Measurements from ENCODE around the gene PPCDC. TPM values are rescaled to one million over a fixed set of nuclear protein-coding genes. Genes with fewer than 3 reads are reported as not detected.

The PPCDC gene
- total and polyA plus RNA-seq, 2 of the 4 experiments (the other 2 are of a cell fraction) = 13.3 to 16.3 TPM

- Histone ChIP-seq H2AK5ac (ENCODE audit: low read depth, low read length) (no peak overlapping the region), H3K56ac (ENCODE audit: extremely low read depth, insufficient read depth, low read length) (no peak overlapping the region), H2BK120ac (ENCODE audit: low read depth, low read length) (no peak overlapping the region), H3K36me3 (ENCODE audit: control insufficient read depth, insufficient read depth, low read length) (no peaks in the 10 kb centered on the region), H3K4me2 (ENCODE audit: low read depth, low read length) (no peak overlapping the region), H3K18ac (ENCODE audit: low read depth, low read length) (no peak overlapping the region), H4K8ac (ENCODE audit: low read depth in 2 of 2, low read length in 2 of 2) (no peak overlapping the region), H3K27ac (ENCODE audit: insufficient read depth, low read length) (no peak overlapping the region), H2BK5ac (ENCODE audit: low read depth, low read length, poor library complexity, severe bottlenecking) (no peak overlapping the region), H3K9me3 (ENCODE audit: control insufficient read depth, insufficient read depth, low read length) (no peaks in the 10 kb centered on the region), H3K23ac (ENCODE audit: low read depth, low read length) (no peak overlapping the region), H3K14ac (replicated peaks; ENCODE audit: low read depth, low read length) (no peak overlapping the region), H3K9me1 (ENCODE audit: insufficient read depth, low read length) (no peaks in the 10 kb centered on the region), H3K4ac (ENCODE audit: low read depth, low read length) (no peak overlapping the region), H3K9ac (ENCODE audit: low read depth, low read length) (no peak overlapping the region), H3K27me3 (ENCODE audit: control insufficient read depth, insufficient read depth, low read length) (peaks cover 20% of the 10 kb centered on the region), H3K4me1 (ENCODE audit: control insufficient read depth, insufficient read depth, low read length) (peaks cover 2% of the 10 kb centered on the region; the same call in 1 of the 2 replicates), H4K20me1 (ENCODE audit: insufficient read depth, low read length) (no peaks in the 10 kb centered on the region), H2BK20ac (ENCODE audit: low read depth, low read length) (no peak overlapping the region), H3K4me3 (ENCODE audit: insufficient read depth, low read depth, low read length) (no peak overlapping the region), H3K79me1 (ENCODE audit: low read depth in 1 of 2, low read length in 2 of 2) (no peaks in the 10 kb centered on the region), H4K91ac (ENCODE audit: insufficient read depth, low read depth, low read length) (no peak overlapping the region), H2AFZ (replicated peaks; ENCODE audit: low read length, poor library complexity) (no peak overlapping the region), H2AK9ac (replicated peaks; ENCODE audit: low read depth, low read length, poor library complexity) (no peak overlapping the region), H2BK15ac (ENCODE audit: low read depth, low read length) (no peak overlapping the region), H4K5ac (ENCODE audit: low read depth, low read length) (no peak overlapping the region)
- CTCF ChIA-PET = no interaction called here
- intact Hi-C loops (cut with micrococcal nuclease) (no loop called here), in situ Hi-C loops (cut with MboI; ENCODE audit: low sequenced_read_pairs) (no loop called here), dilution Hi-C loops (cut with HindIII; ENCODE audit: low sequenced_read_pairs, unreplicated experiment) (no loop called here)
- BruUV-seq (replicated peaks) = no TSS peak
- WGBS, 2 experiments (ENCODE audit: extremely low coverage in 2 of 2, insufficient read length in 1 of 2) = 23% methylated on average over 4 of the region's 4 CpGs; no CpG with 5 or more reads in 1 of the 2 experiments
- POLR2A ChIA-PET (ENCODE audit: unreplicated experiment) = interaction anchor here (0.6 kb wide), 1 partner anchor 31 kb away, joined by 3 read pairs; no protein-coding TSS in a partner anchor
- no peak for TF ChIP-seq MXI1 (IDR thresholded peaks at IDR 0.05; ENCODE audit: borderline replicate concordance, low read depth, low read length)
- TF ChIP-seq USF2 (IDR thresholded peaks at IDR 0.05; ENCODE audit: low read depth, low read length) = no peak
- no peak for TF ChIP-seq RAD21 (IDR thresholded peaks at IDR 0.05; ENCODE audit: low read length)
- TF ChIP-seq CHD1 (IDR thresholded peaks at IDR 0.05; ENCODE audit: low read depth, low read length) = no peak
- TF ChIP-seq POLR2A (IDR thresholded peaks at IDR 0.05; ENCODE audit: low read depth, low read length) = no peak
- TF ChIP-seq NFE2L2 (IDR thresholded peaks at IDR 0.05; ENCODE audit: low read depth, low read length) = no peak
- DNase-seq (no peak), ATAC-seq (ENCODE audit: low read depth) (no peak)
Measured at GRCh38 chr15:74983725-74984231, 39.6 kb upstream of the PPCDC start.
